Neural cell (in vitro differentiated cells): ENCODE data around the gene ZNF10. TPM values are rescaled to one million over a fixed set of nuclear protein-coding genes. Genes with fewer than 3 reads are reported as not detected.

ENCODE experiments used
- H2AFZ ChIP-seq: fragments of 200-600, 300-800 bp; sonication (generic), shearing (Covaris generic); 2 replicates; pipeline ENCODE4 v1.6.0; 2014; ENCODE audit warnings: low read depth, mild to moderate bottlenecking, antibody characterized with exemption, low read length, moderate library complexity
- H3F3A ChIP-seq: fragments of 200-600 bp; shearing (Covaris generic); 2 replicates; pipeline ENCODE4 v1.6.1; 2016; ENCODE audit warnings: mild to moderate bottlenecking, moderate library complexity, mixed read lengths, antibody characterized with exemption, low read length; ENCODE audit not compliant: insufficient read depth, poor library complexity, severe bottlenecking
- H3K27ac ChIP-seq: fragments of 200-600, 300-800 bp; sonication (generic), shearing (Covaris generic); 2 replicates; pipeline ENCODE4 v1.5.1; 2014; ENCODE audit warnings: mild to moderate bottlenecking, low read length, moderate library complexity
- H3K27me3 ChIP-seq: fragments of 300-800, 200-600 bp; sonication (generic), shearing (Covaris generic); 2 replicates; pipeline ENCODE4 v1.6.0; 2014; ENCODE audit warnings: mild to moderate bottlenecking, low read depth, low read length, moderate library complexity; ENCODE audit not compliant: insufficient read depth
- H3K36me3 ChIP-seq: fragments of 300-800, 200-600 bp; sonication (generic), shearing (Covaris generic); 2 replicates; pipeline ENCODE4 v1.5.1; 2014; ENCODE audit warnings: mild to moderate bottlenecking, antibody characterized with exemption, low read length, moderate library complexity; ENCODE audit not compliant: insufficient read depth
- H3K4me2 ChIP-seq: fragments of 300-800, 200-600 bp; sonication (generic), shearing (Covaris generic); 2 replicates; pipeline ENCODE4 v1.6.0; 2014; ENCODE audit warnings: mild to moderate bottlenecking, low read length
- H3K4me3 ChIP-seq: fragments of 300-800, 200-600 bp; sonication (generic), shearing (Covaris generic); 2 replicates; pipeline ENCODE4 v1.5.1; 2014; ENCODE audit warnings: mild to moderate bottlenecking, low read length, moderate library complexity
- H3K79me2 ChIP-seq: fragments of 200-600 bp; shearing (Covaris generic); replicated peaks from 2 replicates; pipeline ENCODE4 v1.6.0; 2014; ENCODE audit warnings: mild to moderate bottlenecking, low read length, moderate library complexity; ENCODE audit not compliant: insufficient read depth
- H3K9ac ChIP-seq: fragments of 300-800, 200-600 bp; sonication (generic), shearing (Covaris generic); 2 replicates; pipeline ENCODE4 v1.6.1; 2016; ENCODE audit warnings: mild to moderate bottlenecking, low read length, mixed read lengths
- H3K9me2 ChIP-seq: fragments of 200-600 bp; shearing (Covaris generic); 2 replicates; pipeline ENCODE4 v1.6.1; 2016; ENCODE audit warnings: mild to moderate bottlenecking, low read length, mixed read lengths; ENCODE audit not compliant: insufficient read depth
- H3K9me3 ChIP-seq: fragments of 200-600, 300-800 bp; sonication (generic), shearing (Covaris generic); 2 replicates; pipeline ENCODE4 v1.6.1; 2016; ENCODE audit warnings: mild to moderate bottlenecking, mixed run types, low read length, moderate library complexity, mixed read lengths
- H4K20me1 ChIP-seq: fragments of 200-600 bp; shearing (Covaris generic); 2 replicates; pipeline ENCODE4 v1.6.1; 2016; ENCODE audit warnings: mild to moderate bottlenecking, mixed run types; ENCODE audit not compliant: insufficient read depth
- CTCF ChIP-seq: fragments of 450-650 bp; IDR thresholded peaks from 2 replicates; pipeline ENCODE4 v1.5.1; 2014; ENCODE audit warnings: antibody characterized with exemption, mild to moderate bottlenecking, moderate library complexity; ENCODE audit not compliant: poor library complexity, severe bottlenecking
- EP300 ChIP-seq: fragments of 450-650 bp; conservative IDR thresholded peaks from 2 replicates; pipeline ENCODE4 v1.6.1; 2014; ENCODE audit warnings: antibody characterized with exemption, mild to moderate bottlenecking, moderate library complexity; ENCODE audit not compliant: poor library complexity, severe bottlenecking
- EZH2 ChIP-seq: fragments of 200-600, 300-800 bp; shearing (Covaris generic), sonication (generic); IDR thresholded peaks from 2 replicates; pipeline ENCODE4 v1.6.1; 2014; ENCODE audit warnings: antibody characterized with exemption, low read length, borderline replicate concordance, mild to moderate bottlenecking; ENCODE audit not compliant: insufficient read depth, poor library complexity, severe bottlenecking
- MXI1 ChIP-seq: fragments of 450-650 bp; conservative IDR thresholded peaks from 2 replicates; pipeline ENCODE4 v1.6.1; 2014; ENCODE audit warnings: antibody characterized with exemption, mild to moderate bottlenecking; ENCODE audit not compliant: poor library complexity, severe bottlenecking
- POLR2AphosphoS5 ChIP-seq: IDR thresholded peaks from 2 replicates; pipeline ENCODE4 v1.6.1; 2012
- RAD21 ChIP-seq: fragments of 450-650 bp; conservative IDR thresholded peaks from 2 replicates; pipeline ENCODE4 v1.6.1; 2014; ENCODE audit warnings: antibody characterized with exemption, mild to moderate bottlenecking, moderate library complexity
- REST ChIP-seq: IDR thresholded peaks from 2 replicates; pipeline ENCODE4 v1.6.1; 2012; ENCODE audit warnings: borderline replicate concordance
- SMC3 ChIP-seq: fragments of 450-650 bp; conservative IDR thresholded peaks from 2 replicates; pipeline ENCODE4 v1.6.1; 2014; ENCODE audit warnings: antibody characterized with exemption, mild to moderate bottlenecking, moderate library complexity; ENCODE audit not compliant: poor library complexity
- TAF1 ChIP-seq: IDR thresholded peaks from 2 replicates; pipeline ENCODE4 v1.6.1; 2012; ENCODE audit warnings: low read depth
- polyA plus RNA-seq: library from polyadenylated mRNA; depleted of rRNA; stranded (reverse); fragments of >200 nt; gene quantifications from 2 replicates; pipeline ENCODE4 v1.2.3, GENCODE V29; 2014

ZNF10 gene
- polyA plus RNA-seq, 1 donor from 2014 or later: 46.5 TPM

GRCh38 chr12:133129368-133130037 is 924 bp upstream of the ZNF10 start:
- Histone ChIP-seq H3K36me3 (peaks cover 29% of the 10 kb centered on the region), H3K9me3 (peaks cover 21% of the 10 kb centered on the region), H3K9me2 (no peaks in the 10 kb centered on the region), H3K27me3 (no peaks in the 10 kb centered on the region), H3K4me2 (no peak overlapping the region), H3K4me3 (peak overlapping the region; percentile 99), H3K27ac (peak overlapping the region; percentile 98), H3K79me2 (peaks cover 57% of the 10 kb centered on the region), H4K20me1 (no peaks in the 10 kb centered on the region), H3F3A (no peaks in the 10 kb centered on the region), H2AFZ (peak overlapping the region; percentile 94), H3K9ac (peak overlapping the region; percentile 94)
- TF ChIP-seq TAF1 (no peak), EP300 (no peak), MXI1 (no peak), SMC3 (no peak), POLR2AphosphoS5 (no peak), REST (no peak), CTCF (no peak), RAD21 (no peak), EZH2 (no peak)

- peaks cover 35% of the 10 kb centered on the region for H3K36me3 ChIP-seq
- H4K20me1 ChIP-seq: no peaks in the 10 kb centered on the region
- H3K9me3 ChIP-seq: peaks cover 23% of the 10 kb centered on the region
- peak overlapping the region; percentile 94 for H3K9ac ChIP-seq
- no peaks in the 10 kb centered on the region for H3F3A ChIP-seq
- H3K27ac ChIP-seq: peak overlapping the region; percentile 98
- no peaks in the 10 kb centered on the region for H3K9me2 ChIP-seq
- TF ChIP-seq REST: peak; percentile 3
- no peak for TF ChIP-seq POLR2AphosphoS5
- no peak for TF ChIP-seq MXI1
- H3K4me2 ChIP-seq: peak overlapping the region; percentile 77
- peaks cover 58% of the 10 kb centered on the region for H3K79me2 ChIP-seq
- no peaks in the 10 kb centered on the region for H3K27me3 ChIP-seq
- H2AFZ ChIP-seq: peak overlapping the region; percentile 93
- H3K4me3 ChIP-seq: peak overlapping the region; percentile 99
Observed at GRCh38 chr12:133130808-133131128, 341 bp downstream of the ZNF10 start.
